HepG2 (cell line): ENCODE results near the gene NIPSNAP3A. TPM values are rescaled to one million over a fixed set of nuclear protein-coding genes. Genes with fewer than 3 reads are reported as not detected.

Source experiments
- ATAC-seq: fragments of 200-7000 bp; cut with Tn5 transposase; 3 replicates; pipeline ENCODE4 v1.9.1; 2020; ENCODE audit warnings: mild to moderate bottlenecking, moderate library complexity
- BruUV-seq: library from RNA; stranded (reverse); fragments of 400-500 nt; replicated peaks from 2 replicates; lab custom pipeline; 2021; lab: Mats Ljungman, UMichigan
- CTCF ChIA-PET: fragments of 300-600 bp; formaldehyde crosslinking; extraction: SDS; loops from one replicate; lab custom pipeline; 2021; ENCODE audit warnings: low total read pairs, inconsistent platforms, low intra/inter-chr PET ratio; lab: Yijun Ruan, JAX
- POLR2A ChIA-PET: fragments of 350-600 bp; sonication (Branson Sonifier 250); formaldehyde crosslinking; loops from one replicate; lab custom pipeline; 2020; ENCODE audit warnings: antibody characterized with exemption, inconsistent platforms; lab: Yijun Ruan, JAX
- DNase-seq: peaks from one replicate; pipeline ENCODE4 v3.0.0-alpha.2; 2015; ENCODE audit warnings: low spot score
- FAIRE-seq: peaks from 3 replicates; lab custom pipeline; 2011; peaks lifted over from hg19 to GRCh38; lab: Jason Lieb, UNC
- H2AFZ ChIP-seq: one replicate; pipeline ENCODE4 v1.6.1; 2011; ENCODE audit warnings: low read length, inconsistent platforms
- H3K27ac ChIP-seq: fragments of 300-600 bp; 3 replicates; pipeline ENCODE4 v1.8.0; 2011; ENCODE audit warnings: mixed run types, mild to moderate bottlenecking, mixed read lengths, low read length, inconsistent platforms; ENCODE audit not compliant: insufficient read depth; ENCODE audit errors: extremely low read length
- H3K27me3 ChIP-seq, 2 experiments: fragments of 200-600 bp in 1 of 2; 2 replicates in 1 of 2; 3 replicates in 1 of 2; pipeline versions ENCODE4 v1.6.0 to v1.8.0; 2011; ENCODE audit warnings: low read length in 2 of 2, mild to moderate bottlenecking in 2 of 2, moderate library complexity in 2 of 2, inconsistent platforms in 1 of 2; ENCODE audit not compliant: insufficient read depth in 2 of 2, control insufficient read depth in 1 of 2
- H3K36me3 ChIP-seq, 2 experiments: fragments of 200-600 bp in 1 of 2; replicated peaks in 1 of 2; 2 replicates in 1 of 2; 3 replicates in 1 of 2; pipeline versions ENCODE4 v1.5.1 to v1.8.0; 2011; ENCODE audit warnings: low read length in 2 of 2, inconsistent platforms in 1 of 2; ENCODE audit not compliant: insufficient read depth in 2 of 2, control insufficient read depth in 1 of 2
- H3K4me1 ChIP-seq: 2 replicates; pipeline ENCODE4 v1.5.1; 2012; ENCODE audit warnings: low read length, inconsistent platforms; ENCODE audit not compliant: insufficient read depth
- H3K4me2 ChIP-seq: 2 replicates; pipeline ENCODE4 v1.6.0; 2011; ENCODE audit warnings: low read depth, low read length, inconsistent platforms
- H3K4me3 ChIP-seq, 3 experiments: fragments of 200-600 bp in 1 of 3; sonication (generic), shearing (Covaris generic) in 1 of 3; replicated peaks in 1 of 3; 2 replicates each; pipeline ENCODE4 v1.5.1; 2011 to 2016; ENCODE audit warnings: low read length in 3 of 3, inconsistent platforms in 2 of 3, low read depth in 2 of 3, mild to moderate bottlenecking in 2 of 3, control low read depth in 1 of 3, mixed read lengths in 1 of 3; ENCODE audit not compliant: insufficient read depth in 1 of 3
- H3K79me2 ChIP-seq: one replicate; pipeline ENCODE4 v1.6.1; 2011; ENCODE audit warnings: low read length, inconsistent platforms; ENCODE audit not compliant: insufficient read depth
- H3K9ac ChIP-seq: 2 replicates; pipeline ENCODE4 v1.6.0; 2011; ENCODE audit warnings: mild to moderate bottlenecking, low read depth, low read length, inconsistent platforms; ENCODE audit not compliant: insufficient read depth
- H3K9me3 ChIP-seq: 2 replicates; pipeline ENCODE4 v1.5.1; 2012; ENCODE audit warnings: mild to moderate bottlenecking, low read length
- H4K20me1 ChIP-seq: 2 replicates; pipeline ENCODE4 v1.6.0; 2011; ENCODE audit warnings: inconsistent platforms, mild to moderate bottlenecking, low read length, moderate library complexity; ENCODE audit not compliant: insufficient read depth
- CCDC6 ChIP-seq: sonication (generic); formaldehyde crosslinking; IDR thresholded peaks from 2 replicates; pipeline ENCODE4 v1.8.1; 2022; ENCODE audit warnings: mild to moderate bottlenecking, missing genetic modification reagents, moderate library complexity
- ERF ChIP-seq: IDR thresholded peaks from 2 replicates; pipeline ENCODE4 v1.6.1; 2018; ENCODE audit warnings: missing biosample characterization, missing genetic modification reagents
- GABPA ChIP-seq, 2 experiments: IDR thresholded peaks; 2 replicates each; pipeline ENCODE4 v1.6.1; 2011 to 2016; ENCODE audit warnings: low read depth in 2 of 2, low read length in 1 of 2, missing biosample characterization in 1 of 2, missing genetic modification characterization in 1 of 2
- GATA4 ChIP-seq: sonication (generic); IDR thresholded peaks from 2 replicates; pipeline ENCODE4 v1.6.1; 2016; ENCODE audit warnings: antibody characterized with exemption, low read depth, borderline replicate concordance
- MXI1 ChIP-seq: IDR thresholded peaks from 3 replicates; pipeline ENCODE4 v1.6.1; 2012; ENCODE audit warnings: low read depth, low read length, inconsistent platforms, borderline replicate concordance
- NFE2 ChIP-seq: sonication (generic); formaldehyde crosslinking; IDR thresholded peaks from 2 replicates; pipeline ENCODE4 v1.4.0; 2020; ENCODE audit warnings: missing genetic modification reagents
- NFE2L2 ChIP-seq: fragments of 150-350 bp; IDR thresholded peaks from 2 replicates; pipeline ENCODE4 v1.6.1; 2014; ENCODE audit warnings: low read length
- PHF20 ChIP-seq: sonication (generic); formaldehyde crosslinking; IDR thresholded peaks from 2 replicates; pipeline ENCODE4 v1.5.0; 2020; ENCODE audit warnings: mild to moderate bottlenecking, missing genetic modification reagents
- ZMYM2 ChIP-seq: sonication (generic); formaldehyde crosslinking; IDR thresholded peaks from 2 replicates; pipeline ENCODE4 v1.8.0; 2022; ENCODE audit warnings: mild to moderate bottlenecking, missing genetic modification reagents
- ZNF484 ChIP-seq: sonication (generic); formaldehyde crosslinking; IDR thresholded peaks from 2 replicates; pipeline ENCODE4 v1.5.1; 2020; ENCODE audit warnings: mild to moderate bottlenecking, low read depth, missing genetic modification reagents, borderline replicate concordance
- WGBS: methylation state at CpG from one replicate; pipeline ENCODE4 v1.1.6; 2017; ENCODE audit warnings: low lambda C conversion rate; 5-methylcytosine and 5-hydroxymethylcytosine counted together
- in situ Hi-C: cut with HindIII; loops from 2 replicates; pipeline ENCODE4 v1.10.0; 2017; ENCODE audit warnings: low pct_unique_long_range_greater_than_20kb; ENCODE audit not compliant: extremely low pct_ligation_motif_present
- intact Hi-C: fragments of 100-400 bp; cut with micrococcal nuclease; formaldehyde crosslinking; loops from one replicate; pipeline ENCODE4 v1.10.0; 2022; ENCODE audit not compliant: unreplicated experiment
- polyA plus RNA-seq, 8 experiments: library from polyadenylated mRNA; depleted of rRNA in 3 of 8; stranded (reverse) in 7 of 8; unstranded in 1 of 8; fragments of >200 nt; fragmentation: Illumina TruSeq in 4 of 8; extraction: Trizol in 4 of 8; gene quantifications; 2 replicates each; pipeline versions ENCODE4 v1.2.1 to v1.2.3, GENCODE V29; 2011 to 2016; ENCODE audit warnings: low read depth in 4 of 8, missing spikeins in 1 of 8, mixed read lengths in 1 of 8; ENCODE audit not compliant: insufficient read depth in 1 of 8
- total RNA-seq, 5 experiments: library from RNA; depleted of rRNA; stranded (reverse); fragments of >200 nt; fragmentation: Illumina TruSeq; extraction: Trizol; gene quantifications; 2 replicates each; pipeline ENCODE4 v1.2.3, GENCODE V29; 2016; ENCODE audit warnings: low read depth in 1 of 5
- TF ChIP-seq, protein P1 (sequence below): sonication (generic); formaldehyde crosslinking; IDR thresholded peaks from 2 replicates; pipeline ENCODE4 v1.9.0; 2022; ENCODE audit warnings: low read depth, missing genetic modification reagents
- TF ChIP-seq, protein P2 (sequence below): sonication (generic); formaldehyde crosslinking; IDR thresholded peaks from 2 replicates; pipeline ENCODE4 v1.4.0; 2020; ENCODE audit warnings: missing genetic modification reagents

NIPSNAP3A gene
- total and polyA plus RNA-seq, 2 of the 13 experiments (the other 11 are each of a cell fraction or from before 2014, with no cell fraction given) = 13.7 to 14.6 TPM

DNA sequence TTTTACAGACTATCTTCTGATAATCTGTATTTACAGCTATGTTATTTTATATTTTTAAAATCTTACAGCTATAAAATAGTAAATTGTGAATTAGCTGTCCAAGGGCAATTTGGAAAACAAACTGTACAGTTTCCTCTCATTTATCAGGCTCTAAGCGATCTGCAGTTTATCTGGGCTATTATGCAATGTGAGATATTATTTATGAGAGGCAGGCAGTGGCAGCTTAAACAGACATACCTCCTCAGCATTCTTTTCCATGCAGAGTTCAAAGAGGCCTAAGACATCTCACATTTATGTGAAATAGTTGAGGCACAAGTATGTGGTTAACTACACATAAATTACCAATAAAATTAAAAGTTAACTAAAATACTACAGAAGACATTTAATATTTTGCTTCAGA lies 26.6 kb downstream of the NIPSNAP3A start:
- CTCF ChIA-PET = no interaction called here
- in situ Hi-C loops (no loop called here), intact Hi-C loops (no loop called here)
- H3K36me3 ChIP-seq = no peaks in the 10 kb centered on the region
- TF ChIP-seq ZMYM2 (CRISPR knock-in tag) (no peak), ERF (CRISPR knock-in tag) (no peak), GATA4 (no peak), NFE2L2 (no peak), MXI1 (no peak), NFE2 (CRISPR knock-in tag) (no peak), ZNF484 (CRISPR knock-in tag) (no peak), PHF20 (no peak), CCDC6 (CRISPR knock-in tag) (no peak), GABPA (IDR thresholded peaks at IDR 0.05; ENCODE audit: low read depth, low read length) (no peak), GABPA (CRISPR knock-in tag; IDR thresholded peaks at IDR 0.05; ENCODE audit: low read depth) (no peak)
- TF ChIP-seq, protein P1, sequence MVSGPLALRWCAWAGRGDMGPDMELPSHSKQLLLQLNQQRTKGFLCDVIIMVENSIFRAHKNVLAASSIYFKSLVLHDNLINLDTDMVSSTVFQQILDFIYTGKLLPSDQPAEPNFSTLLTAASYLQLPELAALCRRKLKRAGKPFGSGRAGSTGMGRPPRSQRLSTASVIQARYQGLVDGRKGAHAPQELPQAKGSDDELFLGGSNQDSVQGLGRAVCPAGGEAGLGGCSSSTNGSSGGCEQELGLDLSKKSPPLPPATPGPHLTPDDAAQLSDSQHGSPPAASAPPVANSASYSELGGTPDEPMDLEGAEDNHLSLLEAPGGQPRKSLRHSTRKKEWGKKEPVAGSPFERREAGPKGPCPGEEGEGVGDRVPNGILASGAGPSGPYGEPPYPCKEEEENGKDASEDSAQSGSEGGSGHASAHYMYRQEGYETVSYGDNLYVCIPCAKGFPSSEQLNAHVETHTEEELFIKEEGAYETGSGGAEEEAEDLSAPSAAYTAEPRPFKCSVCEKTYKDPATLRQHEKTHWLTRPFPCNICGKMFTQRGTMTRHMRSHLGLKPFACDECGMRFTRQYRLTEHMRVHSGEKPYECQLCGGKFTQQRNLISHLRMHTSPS (CRISPR knock-in tag) = no peak
- TF ChIP-seq, protein P2, sequence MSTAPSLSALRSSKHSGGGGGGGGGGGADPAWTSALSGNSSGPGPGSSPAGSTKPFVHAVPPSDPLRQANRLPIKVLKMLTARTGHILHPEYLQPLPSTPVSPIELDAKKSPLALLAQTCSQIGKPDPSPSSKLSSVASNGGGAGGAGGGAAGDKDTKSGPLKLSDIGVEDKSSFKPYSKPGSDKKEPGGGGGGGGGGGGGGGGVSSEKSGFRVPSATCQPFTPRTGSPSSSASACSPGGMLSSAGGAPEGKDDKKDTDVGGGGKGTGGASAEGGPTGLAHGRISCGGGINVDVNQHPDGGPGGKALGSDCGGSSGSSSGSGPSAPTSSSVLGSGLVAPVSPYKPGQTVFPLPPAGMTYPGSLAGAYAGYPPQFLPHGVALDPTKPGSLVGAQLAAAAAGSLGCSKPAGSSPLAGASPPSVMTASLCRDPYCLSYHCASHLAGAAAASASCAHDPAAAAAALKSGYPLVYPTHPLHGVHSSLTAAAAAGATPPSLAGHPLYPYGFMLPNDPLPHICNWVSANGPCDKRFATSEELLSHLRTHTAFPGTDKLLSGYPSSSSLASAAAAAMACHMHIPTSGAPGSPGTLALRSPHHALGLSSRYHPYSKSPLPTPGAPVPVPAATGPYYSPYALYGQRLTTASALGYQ = no peak
- TF ChIP-seq, all 625 proteins: peak for 0
- H3K9ac ChIP-seq = no peak overlapping the region
- H3K4me1 ChIP-seq = no peaks in the 10 kb centered on the region
- ATAC-seq (no peak), DNase-seq (no peak), FAIRE-seq (no peak)
- POLR2A ChIA-PET = interaction anchor here (1.4 kb wide), 1 partner anchor 11 kb away, joined by 3 read pairs; the partner anchor contains the start of gene NIPSNAP3B
- H3K4me2 ChIP-seq = no peak overlapping the region
- no peak overlapping the region for H3K27ac ChIP-seq
- no peak overlapping the region for H3K4me3 ChIP-seq
- H3K9me3 ChIP-seq = no peaks in the 10 kb centered on the region
- H3K27me3 ChIP-seq = no peaks in the 10 kb centered on the region
- no peak overlapping the region for H2AFZ ChIP-seq
- no peaks in the 10 kb centered on the region for H3K79me2 ChIP-seq
- BruUV-seq = no TSS peak
- no peaks in the 10 kb centered on the region for H4K20me1 ChIP-seq
- WGBS = 93% methylated on average over 1 of the region's 1 CpG
